ENCODE results near the gene TSPAN11. TPM values are rescaled to one million over a fixed set of nuclear protein-coding genes. Genes with fewer than 3 reads are reported as not detected.

Gene TSPAN11
- total RNA-seq, 4 donors from 2014 or later, result 0.64 to 2.8 (median 1.3) TPM

GRCh38 chr12:30955214-30955613, 28.7 kb downstream of the TSPAN11 start:
- H3K36me3 ChIP-seq, result no peaks in the 10 kb centered on the region

DNA sequence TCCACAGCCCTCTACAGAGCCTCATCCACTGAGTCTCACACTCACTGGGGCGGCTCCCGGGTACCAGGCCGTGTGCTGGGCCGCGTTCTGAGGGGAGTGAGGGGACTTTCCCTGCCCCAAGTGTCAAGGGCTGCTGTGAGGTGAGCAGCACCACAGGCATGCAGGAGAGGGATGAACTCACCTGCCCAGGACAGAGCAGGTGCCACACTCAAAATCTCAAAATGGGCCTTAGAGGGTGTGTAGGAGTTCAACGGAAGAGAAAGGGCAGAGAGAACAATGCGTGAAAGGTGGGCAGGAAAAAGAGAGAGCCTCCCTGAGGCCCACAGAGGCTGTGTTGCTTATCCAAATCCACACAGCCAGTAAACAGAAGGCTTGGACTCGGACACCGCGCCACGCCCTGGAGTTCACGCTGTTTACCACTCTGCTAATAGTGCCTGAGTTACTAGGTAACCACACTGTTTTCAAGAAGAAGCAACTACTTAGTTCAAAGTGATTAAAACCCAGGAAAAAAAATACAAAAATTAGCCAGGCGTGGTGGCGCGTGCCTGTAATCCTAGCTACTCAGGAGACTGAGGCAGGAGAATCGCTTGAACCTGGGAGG, 32.7 kb downstream of the TSPAN11 start:
- Histone ChIP-seq H3K27ac (no peak overlapping the region), H3K27me3 (no peaks in the 10 kb centered on the region), H3K9me3 (no peaks in the 10 kb centered on the region), H3K4me1 (no peaks in the 10 kb centered on the region), H3K36me3 (no peaks in the 10 kb centered on the region), H3K4me3 (no peak overlapping the region)
- TF ChIP-seq EP300 (IDR thresholded peaks at IDR 0.05) (no peak), POLR2A (IDR thresholded peaks at IDR 0.05) (no peak), POLR2AphosphoS5 (IDR thresholded peaks at IDR 0.05) (no peak)
- TF ChIP-seq, protein P1, sequence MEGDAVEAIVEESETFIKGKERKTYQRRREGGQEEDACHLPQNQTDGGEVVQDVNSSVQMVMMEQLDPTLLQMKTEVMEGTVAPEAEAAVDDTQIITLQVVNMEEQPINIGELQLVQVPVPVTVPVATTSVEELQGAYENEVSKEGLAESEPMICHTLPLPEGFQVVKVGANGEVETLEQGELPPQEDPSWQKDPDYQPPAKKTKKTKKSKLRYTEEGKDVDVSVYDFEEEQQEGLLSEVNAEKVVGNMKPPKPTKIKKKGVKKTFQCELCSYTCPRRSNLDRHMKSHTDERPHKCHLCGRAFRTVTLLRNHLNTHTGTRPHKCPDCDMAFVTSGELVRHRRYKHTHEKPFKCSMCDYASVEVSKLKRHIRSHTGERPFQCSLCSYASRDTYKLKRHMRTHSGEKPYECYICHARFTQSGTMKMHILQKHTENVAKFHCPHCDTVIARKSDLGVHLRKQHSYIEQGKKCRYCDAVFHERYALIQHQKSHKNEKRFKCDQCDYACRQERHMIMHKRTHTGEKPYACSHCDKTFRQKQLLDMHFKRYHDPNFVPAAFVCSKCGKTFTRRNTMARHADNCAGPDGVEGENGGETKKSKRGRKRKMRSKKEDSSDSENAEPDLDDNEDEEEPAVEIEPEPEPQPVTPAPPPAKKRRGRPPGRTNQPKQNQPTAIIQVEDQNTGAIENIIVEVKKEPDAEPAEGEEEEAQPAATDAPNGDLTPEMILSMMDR (IDR thresholded peaks at IDR 0.05), result no peak
- DNase-seq (ENCODE audit: low spot score in 2 of 2), result no peak
- WGBS, result 69% methylated on average over 16 of the region's 16 CpGs

More at GRCh38 chr12:30955214-30955613, 28.7 kb downstream of the TSPAN11 start:
- TF ChIP-seq EP300 (IDR thresholded peaks at IDR 0.05) (no peak), POLR2A (IDR thresholded peaks at IDR 0.05) (no peak), POLR2AphosphoS5 (IDR thresholded peaks at IDR 0.05) (no peak)
- TF ChIP-seq, protein P1 (IDR thresholded peaks at IDR 0.05), result no peak
- 98% methylated on average over 1 of the region's 1 CpG for WGBS
- no peak overlapping the region for H3K27ac ChIP-seq
- H3K4me1 ChIP-seq, result no peaks in the 10 kb centered on the region
- no peak overlapping the region for H3K4me3 ChIP-seq
- no peaks in the 10 kb centered on the region for H3K9me3 ChIP-seq
- no peak for DNase-seq (ENCODE audit: low spot score in 2 of 2)
- no peaks in the 10 kb centered on the region for H3K27me3 ChIP-seq

DNA sequence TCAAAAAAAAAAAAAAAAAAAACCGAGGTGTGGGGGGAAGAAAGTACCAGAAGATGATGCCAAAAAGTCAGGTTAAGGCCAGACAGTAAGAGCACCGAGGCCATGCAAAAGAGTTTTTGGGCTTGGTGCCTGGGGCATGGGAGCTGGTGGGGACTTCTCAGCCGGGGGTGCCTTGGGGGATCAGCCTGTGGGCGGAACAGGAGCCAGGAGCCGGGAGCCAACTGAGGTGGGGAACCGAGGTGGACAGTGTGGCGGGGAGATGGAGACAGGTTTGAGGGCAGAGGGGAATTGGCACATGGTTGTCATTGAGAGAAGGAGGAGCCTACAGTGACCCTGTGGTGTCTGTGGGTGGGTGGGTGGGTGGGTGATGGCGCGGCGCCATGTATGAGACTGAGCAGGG, 33.2 kb downstream of the TSPAN11 start:
- no peaks in the 10 kb centered on the region for H3K9me3 ChIP-seq
- no peaks in the 10 kb centered on the region for H3K36me3 ChIP-seq
- no peaks in the 10 kb centered on the region for H3K27me3 ChIP-seq
- no peaks in the 10 kb centered on the region for H3K4me1 ChIP-seq
- no peak for DNase-seq (ENCODE audit: low spot score in 2 of 2)
- TF ChIP-seq POLR2A (IDR thresholded peaks at IDR 0.05) (no peak), EP300 (IDR thresholded peaks at IDR 0.05) (no peak), POLR2AphosphoS5 (IDR thresholded peaks at IDR 0.05) (no peak)
- TF ChIP-seq, protein P1 (IDR thresholded peaks at IDR 0.05), result no peak
- WGBS, result 78% methylated on average over 10 of the region's 10 CpGs
- no peak overlapping the region for H3K27ac ChIP-seq
- no peak overlapping the region for H3K4me3 ChIP-seq

- no peak for TF ChIP-seq POLR2A (IDR thresholded peaks at IDR 0.05)
- TF ChIP-seq EP300 (IDR thresholded peaks at IDR 0.05), result no peak
- TF ChIP-seq POLR2AphosphoS5 (IDR thresholded peaks at IDR 0.05), result no peak
- TF ChIP-seq, protein P1 (IDR thresholded peaks at IDR 0.05), result no peak
- H3K4me1 ChIP-seq, result no peaks in the 10 kb centered on the region
- no peak for DNase-seq (ENCODE audit: low spot score in 2 of 2)
- H3K36me3 ChIP-seq, result no peaks in the 10 kb centered on the region
- H3K9me3 ChIP-seq, result no peaks in the 10 kb centered on the region
- no peaks in the 10 kb centered on the region for H3K27me3 ChIP-seq
- H3K27ac ChIP-seq, result no peak overlapping the region
- no peak overlapping the region for H3K4me3 ChIP-seq
- WGBS, result 76% methylated on average over 3 of the region's 3 CpGs
Measured at GRCh38 chr12:30961030-30961429, 34.5 kb downstream of the TSPAN11 start.

DNA sequence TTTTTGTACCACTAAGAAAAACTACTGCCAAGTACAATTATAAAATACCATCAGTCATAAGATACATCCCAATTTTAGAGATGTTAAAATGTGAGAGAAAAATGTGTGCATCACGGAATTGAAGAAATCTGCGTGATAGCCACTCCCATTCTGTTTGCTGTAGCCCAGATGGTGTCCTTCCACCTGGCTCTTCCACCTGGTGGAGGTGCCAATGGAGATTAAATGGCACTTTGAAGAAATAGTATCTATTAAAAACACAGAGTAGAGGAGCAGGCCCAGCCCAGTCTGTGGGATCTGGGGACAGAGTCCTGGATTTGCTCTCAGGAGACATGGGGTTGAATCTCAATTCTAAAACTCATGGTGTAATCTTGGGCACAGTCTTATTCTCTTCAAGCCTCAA, 35.5 kb downstream of the TSPAN11 start:
- no peaks in the 10 kb centered on the region for H3K27me3 ChIP-seq

More for the DNA sequence above, 35.5 kb downstream of the TSPAN11 start:
- no peaks in the 10 kb centered on the region for H3K9me3 ChIP-seq
- no peaks in the 10 kb centered on the region for H3K4me1 ChIP-seq
- no peak overlapping the region for H3K27ac ChIP-seq
- 93% methylated on average over 2 of the region's 2 CpGs for WGBS
- TF ChIP-seq, protein P1 (IDR thresholded peaks at IDR 0.05), result no peak
- TF ChIP-seq POLR2AphosphoS5 (IDR thresholded peaks at IDR 0.05) (no peak), POLR2A (IDR thresholded peaks at IDR 0.05) (no peak), EP300 (IDR thresholded peaks at IDR 0.05) (no peak)
- DNase-seq (ENCODE audit: low spot score in 2 of 2), result no peak
- H3K36me3 ChIP-seq, result no peaks in the 10 kb centered on the region
- no peak overlapping the region for H3K4me3 ChIP-seq

Measured in suprapubic skin (tissue), 4 donors.